ACHN (cell line): ENCODE data around the gene FANCD2OS.
"Not testable (repeated sequence)": the region's sequence is repeated elsewhere in the genome, so short reads cannot be mapped to it uniquely, and the experiment has no call there.

Experiments
- DNase-seq: peaks from one replicate; pipeline ENCODE4 v3.0.0-alpha.2; 2015
- in situ Hi-C: cut with HindIII; loops from 2 replicates; pipeline ENCODE4 v1.10.0; 2017; ENCODE audit warnings: low sequenced_read_pairs, low pct_ligation_motif_present, low pct_unique_long_range_greater_than_20kb

The FANCD2OS gene, protein sequence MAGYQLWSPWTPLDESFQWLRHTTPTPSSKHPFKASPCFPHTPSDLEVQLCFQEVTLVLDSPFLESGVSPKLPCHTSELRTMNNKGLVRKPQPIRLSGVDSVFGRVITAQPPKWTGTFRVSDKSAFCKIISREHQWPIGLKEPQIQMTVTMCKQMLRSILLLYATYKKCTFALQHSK

DNA sequence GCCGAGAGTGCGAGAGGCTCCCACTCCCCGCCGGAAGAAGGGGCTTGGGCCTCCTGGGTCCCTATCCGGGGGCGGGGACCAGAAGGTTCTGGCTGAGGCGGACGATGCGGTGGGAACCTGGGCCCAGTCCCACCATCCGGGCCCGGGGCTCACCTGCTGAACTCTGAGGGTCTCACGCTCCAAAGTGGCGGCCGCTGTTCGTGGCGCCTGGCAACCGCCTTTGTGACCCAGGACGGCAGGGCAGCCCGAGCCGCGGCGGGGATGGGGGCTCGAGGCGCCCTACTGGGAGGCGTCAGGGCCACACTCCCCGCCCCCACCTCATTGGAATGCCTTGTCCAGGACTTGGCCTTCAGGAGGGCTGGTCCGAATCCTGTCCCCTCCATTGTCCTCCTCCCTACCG, at the start of gene FANCD2OS:
Gene FANCD2OS (minus strand): TSS at position 165 of the 400 bp plus-strand sequence. CDS start 3,481 bp downstream, outside the sequence.
- in situ Hi-C loops, result no loop called here
- DNase-seq, result no peak

DNA sequence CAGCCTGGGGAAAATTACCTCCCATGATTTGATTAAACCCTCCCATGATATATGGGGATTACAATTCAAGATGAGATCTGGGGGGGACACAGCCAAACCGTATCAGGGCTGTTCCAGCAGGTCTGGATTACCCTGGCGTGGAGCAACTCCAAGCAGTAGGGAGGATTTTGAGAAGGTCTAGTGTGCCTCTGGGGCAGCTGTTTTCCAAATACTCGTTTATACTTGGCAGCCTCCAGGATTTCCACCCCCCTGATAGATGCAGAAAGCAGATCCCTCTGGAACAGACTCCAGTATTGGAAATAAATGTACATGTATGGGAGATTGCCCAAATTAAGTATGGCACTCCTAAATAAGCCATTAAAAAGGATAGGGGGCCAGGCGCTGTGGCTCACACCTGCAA, 49.0 kb upstream of the FANCD2OS start:
- DNase-seq, result no peak
- in situ Hi-C loops, result no loop called here

DNA sequence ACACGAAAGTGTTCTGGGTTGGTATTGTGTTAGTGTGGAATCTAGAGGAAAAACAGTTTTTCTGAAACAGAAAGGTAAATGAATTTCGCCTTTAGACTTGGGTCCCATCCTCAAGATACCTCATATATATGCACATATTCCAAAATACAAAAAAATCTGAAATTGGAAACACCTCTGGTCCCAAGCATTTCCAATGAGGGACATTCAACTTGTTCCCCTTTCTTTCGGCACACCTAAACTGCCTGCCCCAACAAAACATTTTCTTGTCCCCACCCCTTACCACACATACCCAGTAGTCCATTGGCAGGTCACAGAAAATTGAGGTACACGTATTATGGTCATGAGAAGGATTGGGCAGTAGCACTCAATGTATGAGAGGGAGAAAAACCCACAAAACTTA, 47.6 kb upstream of the FANCD2OS start:
- in situ Hi-C loops, result no loop called here
- DNase-seq, result no peak

DNA sequence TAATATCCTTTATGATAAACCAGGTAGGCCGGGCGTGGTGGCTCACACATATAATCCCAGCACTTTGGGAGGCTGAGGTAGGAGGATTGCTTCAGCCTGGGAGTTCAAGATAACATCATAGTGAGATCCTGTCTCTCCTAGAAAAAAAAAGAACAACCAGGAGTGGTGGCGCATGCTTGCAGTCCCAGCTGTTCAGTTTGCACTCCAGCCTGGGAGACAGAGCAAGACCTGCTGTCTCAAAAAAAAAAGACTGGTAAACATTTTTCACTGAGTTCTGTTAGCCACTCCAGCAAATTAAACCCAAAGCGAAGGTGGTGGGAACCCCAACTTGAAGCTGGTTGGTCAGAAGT, 47.0 kb upstream of the FANCD2OS start:
- no peak for DNase-seq
- in situ Hi-C loops, result no loop called here

DNA sequence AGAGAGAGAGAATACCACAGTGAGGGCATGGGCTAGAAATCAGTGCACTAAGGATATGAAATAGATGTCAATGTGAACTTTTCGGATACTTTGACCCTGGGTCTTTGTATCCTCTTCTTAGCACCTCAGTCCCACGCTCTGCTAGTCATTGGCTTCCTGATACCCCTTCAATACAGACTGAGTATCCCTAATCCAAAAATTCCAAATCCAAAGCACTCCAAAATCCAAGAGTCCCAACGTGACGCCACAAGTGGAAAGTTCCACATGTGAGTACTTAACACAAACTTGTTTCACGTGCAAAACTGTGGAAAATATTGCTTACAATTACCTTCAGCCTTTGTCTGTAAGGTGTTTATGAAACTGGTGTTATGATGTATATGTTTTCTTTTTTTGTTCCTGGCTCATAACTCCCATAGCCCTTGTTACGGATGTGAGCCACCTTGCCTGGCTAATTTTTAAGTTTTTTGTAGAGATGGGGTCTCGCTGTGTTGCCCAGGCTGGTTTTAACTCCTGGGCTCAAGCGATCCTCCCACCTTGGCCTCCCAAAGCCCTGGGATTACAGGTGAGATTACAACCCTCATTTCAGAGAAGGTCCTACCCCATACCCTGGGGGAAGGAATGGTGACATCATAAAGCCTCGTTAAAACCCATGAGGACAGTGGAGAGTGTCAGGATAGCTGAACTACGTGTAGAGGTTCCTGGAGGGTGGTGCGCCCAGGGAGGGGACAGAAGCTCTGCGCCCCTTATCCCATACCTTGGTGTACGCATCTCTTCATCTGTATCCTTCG, 46.5 kb upstream of the FANCD2OS start:
- in situ Hi-C loops, result no loop called here
- DNase-seq, result no peak

DNA sequence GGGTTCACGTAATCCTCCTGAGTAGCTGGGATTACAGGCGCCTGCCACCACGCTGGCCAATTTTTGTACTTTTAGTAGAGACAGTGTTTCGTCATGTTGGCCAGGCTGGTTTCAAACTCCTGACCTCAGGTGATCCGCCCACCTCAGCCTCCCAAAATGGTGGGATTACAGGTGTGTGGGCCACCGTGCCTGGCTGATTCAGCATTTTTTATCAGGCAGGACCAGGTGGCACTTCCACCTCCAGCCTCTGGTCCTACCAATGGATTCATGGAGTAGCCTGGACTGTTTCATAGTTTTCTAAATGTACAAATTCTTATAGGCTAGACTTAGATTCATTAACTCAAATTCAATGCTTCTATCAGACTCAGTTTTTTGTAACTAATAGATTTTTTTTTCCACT, 42.9 kb upstream of the FANCD2OS start:
- DNase-seq, result no peak
- in situ Hi-C loops, result no loop called here

DNA sequence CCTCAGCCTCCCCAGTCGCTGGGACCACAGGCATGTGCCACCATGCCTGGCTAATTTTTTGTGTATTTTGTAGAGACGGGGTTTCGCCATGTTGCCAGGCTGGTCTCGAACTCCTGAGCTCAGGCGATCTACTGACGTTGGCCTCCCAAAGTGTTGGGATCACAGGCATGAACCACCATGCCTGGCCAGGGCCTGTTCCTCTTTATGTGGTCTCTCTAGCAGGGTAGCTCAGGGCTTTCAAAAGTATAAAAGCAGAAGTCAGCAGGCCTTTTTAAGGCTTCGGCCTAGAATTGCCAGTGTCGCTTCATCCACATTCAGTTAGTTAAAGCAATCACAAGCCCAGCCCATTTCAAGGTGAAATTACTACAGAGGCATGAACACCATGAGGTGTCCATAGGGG, 41.2 kb upstream of the FANCD2OS start:
- DNase-seq, result no peak
- in situ Hi-C loops, result no loop called here

DNA sequence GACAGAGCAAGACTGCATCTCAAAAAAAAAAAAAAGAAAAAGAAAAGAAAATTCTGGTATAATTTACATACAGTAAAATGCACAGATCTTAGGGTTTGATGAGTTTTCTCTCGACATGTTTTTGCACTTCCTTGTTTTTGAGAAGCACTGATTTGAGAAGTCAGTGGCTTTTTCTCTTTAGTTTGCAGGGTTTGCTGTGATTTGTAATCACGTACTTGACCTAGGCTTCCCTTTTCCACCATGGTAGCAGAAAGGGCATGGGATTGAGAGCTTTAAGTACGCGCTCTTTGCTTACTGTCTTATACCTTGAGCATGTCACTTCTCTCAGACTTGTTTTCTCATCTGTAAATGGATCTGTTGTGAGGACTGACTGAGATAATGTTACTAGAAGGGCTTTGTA, 37.6 kb upstream of the FANCD2OS start:
- in situ Hi-C loops, result no loop called here
- no peak for DNase-seq

DNA sequence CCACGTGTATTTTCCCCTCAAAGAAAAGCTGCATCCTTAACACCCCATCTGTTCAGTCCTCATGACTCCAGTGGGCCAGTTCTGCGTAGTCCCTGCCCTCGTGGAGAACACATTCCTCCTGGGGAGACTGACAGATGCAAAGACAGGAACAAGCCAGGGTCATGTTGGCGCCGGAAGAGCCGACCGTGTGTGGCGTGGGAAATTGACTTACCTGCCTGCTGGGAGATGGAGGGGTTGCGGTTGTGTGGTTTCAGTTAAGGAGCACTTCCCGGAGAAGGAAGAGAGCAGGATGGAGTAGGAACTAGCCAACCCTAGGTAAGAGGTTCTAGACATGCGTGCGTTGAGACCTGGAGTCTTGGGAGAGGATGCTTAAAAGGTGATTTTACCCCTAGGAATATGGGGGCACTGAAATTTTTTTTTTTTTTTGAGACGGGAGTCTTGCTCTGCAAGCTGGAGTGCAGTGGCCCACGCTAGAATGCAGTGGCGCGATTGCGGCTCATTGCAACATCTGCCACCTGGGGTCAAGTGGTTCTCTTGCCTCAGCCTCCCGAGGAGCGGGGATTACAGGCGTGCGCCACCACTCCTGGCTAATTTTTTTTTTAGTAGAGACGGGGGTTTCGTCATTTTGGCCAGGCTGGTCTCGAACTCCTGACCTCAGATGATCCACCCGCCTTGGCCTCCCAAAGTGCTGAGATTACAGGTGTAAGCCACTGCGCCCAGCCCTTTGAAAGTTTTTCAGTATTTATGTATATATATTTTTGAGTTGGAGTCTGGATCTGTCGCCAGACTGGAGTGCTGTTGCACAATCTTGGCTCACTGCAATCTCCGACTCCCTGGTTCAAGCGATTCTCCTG, 34.9 kb upstream of the FANCD2OS start:
- no peak for DNase-seq
- in situ Hi-C loops, result no loop called here

DNA sequence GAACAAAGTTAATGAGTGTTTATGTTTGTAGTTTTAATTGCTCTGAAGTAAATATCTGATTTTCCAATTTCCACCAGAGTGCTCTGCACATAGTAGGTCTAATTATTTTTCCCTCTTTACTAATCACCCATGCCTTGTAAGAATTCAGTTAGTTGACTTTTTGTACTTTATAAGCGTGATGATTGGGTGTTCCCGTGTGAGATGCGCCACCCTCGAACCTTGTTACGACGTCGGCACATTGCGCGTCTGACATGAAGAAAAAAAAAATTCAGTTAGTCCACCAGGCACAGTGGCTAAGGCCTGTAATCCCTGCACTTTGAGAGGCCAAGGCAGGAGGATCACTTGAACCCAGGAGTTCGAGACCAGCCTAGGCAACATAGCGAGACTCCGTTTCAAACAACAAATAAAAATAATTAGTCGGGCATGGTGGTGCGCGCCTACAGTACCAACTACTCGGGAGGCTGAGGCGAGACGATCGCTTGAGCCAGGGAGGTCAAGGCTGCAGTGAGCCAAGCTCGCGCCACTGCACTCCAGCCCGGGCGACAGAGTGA, 33.0 kb upstream of the FANCD2OS start:
- in situ Hi-C loops, result no loop called here
- DNase-seq, result peak; percentile 4

DNA sequence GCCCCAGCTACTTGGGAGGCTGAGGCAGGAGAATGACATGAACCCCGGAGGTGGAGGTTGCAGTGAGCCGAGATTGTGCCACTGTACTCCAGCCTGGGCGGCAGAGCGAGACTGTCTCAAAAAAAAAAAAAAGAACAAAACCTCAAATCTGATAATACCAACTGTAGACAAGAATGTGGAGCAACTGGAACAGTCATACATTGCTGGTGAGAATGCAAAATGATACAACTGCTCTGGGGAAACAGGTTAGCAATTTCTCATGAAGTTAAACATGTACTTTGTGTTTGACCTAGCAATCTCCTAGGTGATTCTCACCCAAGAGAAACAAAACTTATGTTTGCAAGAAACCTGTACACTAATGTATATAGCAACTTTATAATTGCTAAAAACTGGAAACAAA, 29.1 kb upstream of the FANCD2OS start:
- DNase-seq, result no peak
- in situ Hi-C loops, result no loop called here

DNA sequence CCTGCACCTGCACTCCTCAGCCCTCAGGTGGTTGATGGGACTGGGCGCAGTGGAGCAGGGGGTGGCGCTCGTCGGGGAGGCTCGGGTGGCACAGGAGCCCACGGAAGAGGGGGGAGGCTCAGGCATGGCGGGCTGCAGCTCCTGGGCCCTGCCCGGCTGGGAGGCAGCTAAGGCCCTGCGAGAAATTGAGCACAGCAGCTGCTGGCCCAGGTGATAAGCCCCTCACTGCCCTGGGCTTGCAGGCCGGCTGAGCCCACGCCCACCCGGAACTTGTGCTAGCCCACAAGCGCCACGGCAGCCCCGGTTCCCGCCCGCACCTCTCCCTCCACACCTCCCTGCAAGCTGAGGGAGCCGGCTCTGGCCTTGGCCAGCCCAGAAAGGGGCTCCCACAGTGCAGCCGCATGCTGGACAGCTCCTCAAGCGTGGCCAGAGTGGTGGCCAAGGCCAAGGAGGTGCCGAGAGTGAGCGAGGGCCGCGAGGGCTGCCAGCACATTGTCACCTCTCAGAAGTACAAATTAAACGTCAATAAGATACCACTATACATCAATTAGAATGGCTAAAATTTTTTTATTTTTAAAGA, 28.5 kb upstream of the FANCD2OS start:
- in situ Hi-C loops, result no loop called here
- DNase-seq, result no peak

DNA sequence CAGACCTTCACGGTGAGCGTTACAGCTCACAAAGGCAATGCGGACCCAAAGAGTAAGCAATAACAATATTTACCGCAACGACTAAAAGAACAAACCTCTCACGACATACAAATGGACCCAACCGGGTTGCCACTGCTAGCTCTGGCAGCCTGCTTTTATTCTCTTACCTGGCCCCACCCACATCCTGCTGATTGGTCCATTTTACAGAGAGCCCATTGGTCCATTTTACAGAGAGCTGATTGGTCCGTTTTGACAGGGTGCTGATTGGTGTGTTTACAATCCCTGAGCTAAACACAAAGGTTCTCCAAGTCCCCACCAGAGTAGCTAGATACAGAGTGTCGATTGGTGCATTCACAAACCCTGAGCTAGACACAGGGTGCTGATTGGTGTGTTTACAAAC, 27.8 kb upstream of the FANCD2OS start:
- DNase-seq, in situ Hi-C loops: not testable (repeated sequence)

DNA sequence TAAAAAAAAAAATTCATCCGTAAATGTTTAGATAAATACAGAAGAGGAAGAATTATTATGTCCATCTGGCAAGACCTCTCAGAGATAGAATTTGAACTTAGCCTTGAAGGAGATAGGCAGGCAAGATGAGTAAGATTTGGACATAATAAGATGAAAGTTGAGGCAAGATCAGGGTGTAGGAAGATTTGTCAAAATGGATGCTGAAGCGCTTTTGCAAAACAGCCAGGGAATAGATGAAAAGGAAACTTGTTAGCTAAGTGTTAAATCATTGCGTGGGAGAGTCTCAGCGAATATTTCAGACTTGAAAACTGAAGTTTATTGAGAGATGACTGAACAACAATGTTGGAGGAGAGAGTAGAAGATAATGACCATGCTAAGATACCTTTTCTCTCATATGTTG, 14.7 kb upstream of the FANCD2OS start:
- in situ Hi-C loops, result no loop called here
- DNase-seq, result no peak

DNA sequence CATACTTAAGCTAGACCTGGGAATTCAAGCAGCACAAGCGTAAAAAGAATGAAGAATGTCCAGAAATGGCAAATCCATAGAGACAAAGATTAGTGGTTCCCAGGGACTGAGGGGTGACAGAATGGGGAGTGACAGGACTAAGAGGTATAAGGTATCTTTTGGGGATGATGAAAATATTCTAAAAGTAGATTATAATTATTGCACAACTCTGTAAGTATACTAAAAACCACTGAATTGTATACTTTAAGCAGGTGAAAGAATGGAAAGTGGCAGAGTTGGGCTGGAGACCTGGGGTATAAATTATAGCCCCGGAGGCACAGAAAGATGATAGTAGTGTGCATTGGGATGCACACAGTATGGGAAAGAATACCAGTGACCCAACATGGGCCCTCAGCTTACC, 13.0 kb upstream of the FANCD2OS start:
- no peak for DNase-seq

DNA sequence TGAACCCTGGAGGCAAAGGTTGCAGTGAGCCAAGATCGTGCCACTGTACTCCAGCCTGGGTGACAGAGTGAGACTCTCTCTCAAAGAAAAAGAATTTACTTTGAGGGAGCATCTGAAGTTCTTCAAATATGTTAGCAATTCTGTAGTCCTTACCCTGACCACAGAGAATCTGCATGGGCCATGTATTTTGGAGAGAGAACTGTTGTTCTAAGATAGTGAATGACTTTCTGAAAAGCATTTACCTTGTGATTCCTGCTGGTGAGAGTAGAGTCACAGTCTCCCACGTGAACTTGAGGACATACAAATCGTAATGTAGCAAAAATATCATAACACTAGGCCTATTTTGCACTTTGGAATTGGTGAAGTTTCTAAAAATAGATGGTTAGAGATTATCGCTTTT, 11.3 kb upstream of the FANCD2OS start:
- in situ Hi-C loops, result no loop called here
- no peak for DNase-seq

More for the DNA sequence above, 13.0 kb upstream of the FANCD2OS start:
- in situ Hi-C loops, result no loop called here

DNA sequence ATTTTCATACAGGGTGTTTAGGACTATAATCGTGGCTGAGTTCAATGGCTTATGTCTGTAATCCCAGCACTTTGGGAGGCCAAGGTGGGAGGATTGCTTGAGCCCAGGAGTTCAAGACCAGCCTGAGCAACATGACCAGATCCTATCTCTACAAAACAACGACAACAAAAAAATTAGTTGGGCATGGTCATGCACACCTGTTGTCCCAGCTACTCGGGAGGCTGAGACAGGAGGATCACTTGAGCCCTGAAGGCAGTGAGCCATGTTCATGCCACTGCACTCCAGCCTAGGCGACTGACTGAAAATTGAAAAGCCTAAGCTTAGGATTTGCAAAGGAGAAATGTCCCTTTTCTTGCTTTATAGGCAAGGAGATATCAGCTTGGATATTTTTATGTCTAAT, 8.9 kb upstream of the FANCD2OS start:
- in situ Hi-C loops, result no loop called here
- DNase-seq, result no peak

DNA sequence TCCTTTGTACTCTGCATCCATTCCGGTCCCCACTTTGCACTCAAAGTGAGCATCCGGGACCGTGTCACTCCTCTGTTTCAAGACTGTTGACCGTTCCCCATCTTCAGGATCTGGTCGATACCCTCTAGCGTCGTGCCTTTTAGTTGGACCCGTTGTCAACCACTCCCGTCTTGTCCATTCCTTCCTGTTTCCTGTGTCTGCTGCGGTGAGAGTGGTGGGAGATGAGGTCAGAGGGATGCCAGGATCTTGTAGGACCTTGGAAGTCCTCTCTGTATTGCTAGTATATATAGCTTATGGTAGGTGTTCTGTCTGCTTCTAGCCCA, 8.0 kb upstream of the FANCD2OS start:
- peak; percentile 41 for DNase-seq
- in situ Hi-C loops, result no loop called here
